ENCODE results near the gene PSMB11.

PSMB11 gene

DNA sequence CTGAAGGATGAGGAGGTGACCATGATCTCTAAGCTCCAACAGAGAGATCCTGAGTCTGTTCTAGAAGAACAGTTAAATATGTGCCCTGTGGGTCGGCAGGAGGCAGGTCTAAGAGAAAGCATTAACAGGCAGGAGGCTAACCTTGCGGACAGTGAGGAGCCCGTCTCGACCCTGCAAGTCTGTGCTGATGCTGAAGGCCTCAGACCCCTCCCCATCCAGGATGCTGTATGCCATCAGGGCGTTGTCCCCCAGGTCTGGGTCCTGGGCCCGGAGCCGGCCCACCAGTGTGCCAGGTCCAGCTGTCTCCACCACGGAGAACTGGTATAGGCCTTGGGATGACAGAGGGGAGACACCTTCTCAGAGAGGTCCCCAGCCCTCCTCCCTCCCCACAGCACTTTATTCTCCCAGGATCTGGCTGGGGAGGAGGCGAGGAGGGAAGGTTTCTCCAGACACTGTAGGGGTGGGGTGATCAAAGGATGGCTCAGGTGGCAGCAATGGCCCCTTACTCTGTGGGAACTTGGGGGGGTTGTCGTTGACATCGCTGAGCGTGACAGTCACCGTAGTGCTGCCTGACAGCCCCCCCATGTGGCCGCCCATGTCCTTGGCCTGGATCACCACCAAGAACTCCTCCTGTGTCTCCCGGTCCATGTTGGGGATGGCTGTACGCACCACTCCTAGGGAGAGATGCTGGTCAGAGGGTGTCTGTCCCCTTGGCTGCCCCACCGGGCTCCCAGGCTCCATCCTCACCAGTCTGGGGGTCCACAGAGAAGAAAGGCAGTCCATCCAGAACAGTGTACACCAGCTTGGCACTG lies 12.2 kb downstream of the PSMB11 start:
- Histone ChIP-seq H2AFZ (ENCODE audit: low read length) (no peak overlapping the region), H3K9me2 (replicated peaks; ENCODE audit: low read depth, low read length) (no peaks in the 10 kb centered on the region), H3K27me3 (ENCODE audit: insufficient read depth, low read length, poor library complexity, severe bottlenecking) (no peaks in the 10 kb centered on the region), H3F3A (ENCODE audit: low read depth) (no peaks in the 10 kb centered on the region), H3K4me2 (ENCODE audit: low read depth, low read length, poor library complexity, severe bottlenecking) (no peak overlapping the region), H3K9ac (ENCODE audit: low read depth, low read length, poor library complexity, severe bottlenecking) (no peak overlapping the region), H3K9me3 (ENCODE audit: insufficient read depth, low read depth, low read length) (no peaks in the 10 kb centered on the region), H3K4me1 (ENCODE audit: insufficient read depth, low read length, poor library complexity, severe bottlenecking) (peaks cover 13% of the 10 kb centered on the region), H3K4me3 (ENCODE audit: low read length, poor library complexity, severe bottlenecking) (no peak overlapping the region), H3K79me2 (ENCODE audit: insufficient read depth, low read length) (no peaks in the 10 kb centered on the region), H4K20me1 (ENCODE audit: insufficient read depth, low read length, poor library complexity, severe bottlenecking) (no peaks in the 10 kb centered on the region), H3K36me3 (ENCODE audit: insufficient read depth, low read length) (peaks cover 7% of the 10 kb centered on the region; the same call in 1 of the 2 replicates)
- no peak for TF ChIP-seq EZH2phosphoT487 (IDR thresholded peaks at IDR 0.05; ENCODE audit: borderline replicate concordance)
- TF ChIP-seq CTCF (conservative IDR thresholded peaks at IDR 0.05; ENCODE audit: low read length): peak; percentile 69

DNA sequence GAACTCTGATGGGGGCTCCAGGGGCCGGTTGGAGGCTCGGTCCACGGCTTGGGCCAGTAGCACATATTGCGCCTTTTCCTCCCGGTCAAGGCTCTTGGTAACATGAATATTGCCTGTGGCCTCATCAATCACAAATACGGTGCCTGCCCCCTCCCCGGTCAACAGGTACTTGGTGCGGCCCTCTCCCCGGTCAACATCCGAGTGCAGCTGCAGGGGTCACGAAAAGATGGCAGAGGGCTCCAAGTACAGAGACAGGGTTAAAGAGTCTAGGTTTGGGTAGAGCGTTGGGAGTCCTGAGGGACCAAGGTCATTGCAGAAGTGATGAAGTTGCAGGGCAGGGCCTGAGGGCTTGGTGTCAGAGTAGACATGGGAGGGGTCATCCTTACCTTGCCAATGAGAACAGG lies 13.1 kb downstream of the PSMB11 start:
- H3K36me3 ChIP-seq (ENCODE audit: insufficient read depth, low read length): peaks cover 12% of the 10 kb centered on the region; the same call in 1 of the 2 replicates
- H3K4me1 ChIP-seq (ENCODE audit: insufficient read depth, low read length, poor library complexity, severe bottlenecking): peaks cover 13% of the 10 kb centered on the region
- H2AFZ ChIP-seq (ENCODE audit: low read length): no peak overlapping the region
- no peaks in the 10 kb centered on the region for H3K9me3 ChIP-seq (ENCODE audit: insufficient read depth, low read depth, low read length)
- no peak overlapping the region for H3K4me3 ChIP-seq (ENCODE audit: low read length, poor library complexity, severe bottlenecking)
- no peaks in the 10 kb centered on the region for H4K20me1 ChIP-seq (ENCODE audit: insufficient read depth, low read length, poor library complexity, severe bottlenecking)
- H3K27me3 ChIP-seq (ENCODE audit: insufficient read depth, low read length, poor library complexity, severe bottlenecking): no peaks in the 10 kb centered on the region
- H3K9ac ChIP-seq (ENCODE audit: low read depth, low read length, poor library complexity, severe bottlenecking): no peak overlapping the region
- H3K79me2 ChIP-seq (ENCODE audit: insufficient read depth, low read length): no peaks in the 10 kb centered on the region
- TF ChIP-seq CTCF (conservative IDR thresholded peaks at IDR 0.05; ENCODE audit: low read length): no peak
- no peak for TF ChIP-seq EZH2phosphoT487 (IDR thresholded peaks at IDR 0.05; ENCODE audit: borderline replicate concordance)
- H3K4me2 ChIP-seq (ENCODE audit: low read depth, low read length, poor library complexity, severe bottlenecking): no peak overlapping the region
- no peaks in the 10 kb centered on the region for H3F3A ChIP-seq (ENCODE audit: low read depth)
- no peaks in the 10 kb centered on the region for H3K9me2 ChIP-seq (replicated peaks; ENCODE audit: low read depth, low read length)

DNA sequence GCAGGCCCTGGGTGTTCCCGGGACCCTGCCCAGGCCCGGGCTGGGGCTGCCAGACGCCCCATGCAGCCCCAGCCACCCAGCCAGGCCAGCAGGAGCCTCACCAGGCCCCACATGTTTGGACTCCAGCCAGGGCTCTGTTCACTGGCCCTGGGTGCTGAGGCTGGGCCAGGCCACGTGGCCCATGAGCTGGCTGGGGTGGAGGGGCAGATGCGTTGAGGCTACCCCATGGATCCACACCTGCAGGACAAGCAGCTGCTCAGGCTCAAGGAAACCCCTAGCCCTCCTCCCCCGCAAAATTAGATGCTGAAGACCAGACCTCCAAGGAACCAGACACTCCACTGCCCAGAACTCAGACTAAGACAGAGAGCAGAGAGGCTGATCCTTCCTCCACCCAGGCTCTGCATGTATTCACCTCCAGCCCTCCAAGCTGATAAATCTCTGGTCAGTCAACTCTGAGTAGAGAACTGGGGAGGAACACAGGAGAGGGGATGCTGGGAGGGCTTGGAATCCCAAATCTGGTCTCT lies 13.7 kb downstream of the PSMB11 start:
- H3F3A ChIP-seq (ENCODE audit: low read depth): no peaks in the 10 kb centered on the region
- no peaks in the 10 kb centered on the region for H4K20me1 ChIP-seq (ENCODE audit: insufficient read depth, low read length, poor library complexity, severe bottlenecking)
- H3K9me3 ChIP-seq (ENCODE audit: insufficient read depth, low read depth, low read length): no peaks in the 10 kb centered on the region
- H3K4me3 ChIP-seq (ENCODE audit: low read length, poor library complexity, severe bottlenecking): no peak overlapping the region
- TF ChIP-seq CTCF (conservative IDR thresholded peaks at IDR 0.05; ENCODE audit: low read length) (no peak), EZH2phosphoT487 (IDR thresholded peaks at IDR 0.05; ENCODE audit: borderline replicate concordance) (no peak)
- H3K27me3 ChIP-seq (ENCODE audit: insufficient read depth, low read length, poor library complexity, severe bottlenecking): no peaks in the 10 kb centered on the region
- H3K9me2 ChIP-seq (replicated peaks; ENCODE audit: low read depth, low read length): no peaks in the 10 kb centered on the region
- H3K4me2 ChIP-seq (ENCODE audit: low read depth, low read length, poor library complexity, severe bottlenecking): peak overlapping the region; percentile 94
- no peaks in the 10 kb centered on the region for H3K79me2 ChIP-seq (ENCODE audit: insufficient read depth, low read length)
- H3K9ac ChIP-seq (ENCODE audit: low read depth, low read length, poor library complexity, severe bottlenecking): no peak overlapping the region
- H3K4me1 ChIP-seq (ENCODE audit: insufficient read depth, low read length, poor library complexity, severe bottlenecking): peaks cover 13% of the 10 kb centered on the region
- H2AFZ ChIP-seq (ENCODE audit: low read length): no peak overlapping the region
- peaks cover 17% of the 10 kb centered on the region; the same call in 1 of the 2 replicates for H3K36me3 ChIP-seq (ENCODE audit: insufficient read depth, low read length)
